ENCODE data around the gene SULT1E1.

DNA sequence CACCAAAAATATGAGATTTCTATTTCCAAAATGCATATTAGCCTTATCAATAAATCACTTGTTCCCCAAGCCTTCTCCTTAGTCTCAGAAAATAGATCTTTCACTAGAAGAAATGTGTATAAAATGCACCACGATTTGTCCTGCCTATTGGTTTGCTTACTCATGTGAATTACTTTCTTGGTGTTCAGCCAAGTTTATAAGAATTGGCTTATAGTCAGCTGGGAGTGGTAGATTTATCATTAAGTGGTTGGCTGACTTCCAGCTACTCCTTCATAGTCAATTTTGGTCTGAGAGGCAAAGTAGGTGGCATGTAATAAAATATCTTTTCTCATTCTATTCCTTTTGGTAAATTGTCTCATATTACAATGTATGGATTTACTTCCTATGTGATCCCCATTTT is 1.3 kb downstream of the SULT1E1 start:
- TF ChIP-seq, protein P1, sequence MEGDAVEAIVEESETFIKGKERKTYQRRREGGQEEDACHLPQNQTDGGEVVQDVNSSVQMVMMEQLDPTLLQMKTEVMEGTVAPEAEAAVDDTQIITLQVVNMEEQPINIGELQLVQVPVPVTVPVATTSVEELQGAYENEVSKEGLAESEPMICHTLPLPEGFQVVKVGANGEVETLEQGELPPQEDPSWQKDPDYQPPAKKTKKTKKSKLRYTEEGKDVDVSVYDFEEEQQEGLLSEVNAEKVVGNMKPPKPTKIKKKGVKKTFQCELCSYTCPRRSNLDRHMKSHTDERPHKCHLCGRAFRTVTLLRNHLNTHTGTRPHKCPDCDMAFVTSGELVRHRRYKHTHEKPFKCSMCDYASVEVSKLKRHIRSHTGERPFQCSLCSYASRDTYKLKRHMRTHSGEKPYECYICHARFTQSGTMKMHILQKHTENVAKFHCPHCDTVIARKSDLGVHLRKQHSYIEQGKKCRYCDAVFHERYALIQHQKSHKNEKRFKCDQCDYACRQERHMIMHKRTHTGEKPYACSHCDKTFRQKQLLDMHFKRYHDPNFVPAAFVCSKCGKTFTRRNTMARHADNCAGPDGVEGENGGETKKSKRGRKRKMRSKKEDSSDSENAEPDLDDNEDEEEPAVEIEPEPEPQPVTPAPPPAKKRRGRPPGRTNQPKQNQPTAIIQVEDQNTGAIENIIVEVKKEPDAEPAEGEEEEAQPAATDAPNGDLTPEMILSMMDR (IDR thresholded peaks at IDR 0.05; ENCODE audit: low read depth, low read length) = no peak
- no peak for TF ChIP-seq EZH2phosphoT487 (IDR thresholded peaks at IDR 0.05; ENCODE audit: low read depth)
